ENCODE measurements around the gene CD2. TPM values are rescaled to one million over a fixed set of nuclear protein-coding genes. Genes with fewer than 3 reads are reported as not detected.
"Not testable (repeated sequence)": the region's sequence is repeated elsewhere in the genome, so short reads cannot be mapped to it uniquely, and the experiment has no call there.

Gene CD2
- total RNA-seq, 4 donors from 2014 or later: 1.9 to 9.7 (median 2.6) TPM

- Histone ChIP-seq H3K4me3 (replicated peaks in 1 of 3) (no peak overlapping the region), H3K27me3 (no peaks in the 10 kb centered on the region), H3K36me3 (no peaks in the 10 kb centered on the region), H3K27ac (no peak overlapping the region), H3K9me3 (no peaks in the 10 kb centered on the region), H3K4me1 (no peaks in the 10 kb centered on the region)
- TF ChIP-seq CTCF (IDR thresholded peaks at IDR 0.05): no peak
- TF ChIP-seq POLR2A (IDR thresholded peaks at IDR 0.05): no peak
- 75 to 80% methylated on average over 3 of the region's 3 CpGs for WGBS, 2 donors
- no peak for DNase-seq
- intact Hi-C loops (cut with DNase I): no loop called here
Observed at GRCh38 chr1:116753312-116753711, 918 bp upstream of the CD2 start.

- no peak for DNase-seq
- Histone ChIP-seq H3K27me3 (no peaks in the 10 kb centered on the region), H3K27ac (no peak overlapping the region), H3K9me3 (no peaks in the 10 kb centered on the region), H3K36me3 (no peaks in the 10 kb centered on the region), H3K4me3 (replicated peaks in 1 of 3) (no peak overlapping the region), H3K4me1 (no peaks in the 10 kb centered on the region)
- 87 to 89% methylated on average over 8 of the region's 8 CpGs for WGBS, 2 donors
- intact Hi-C loops (cut with DNase I): no loop called here
- TF ChIP-seq POLR2A (IDR thresholded peaks at IDR 0.05) (no peak), CTCF (IDR thresholded peaks at IDR 0.05) (no peak)
Observed at GRCh38 chr1:116755066-116755465, 836 bp downstream of the CD2 start.

- TF ChIP-seq POLR2A (IDR thresholded peaks at IDR 0.05) (no peak), CTCF (IDR thresholded peaks at IDR 0.05) (no peak)
- no peaks in the 10 kb centered on the region for H3K4me1 ChIP-seq
- no peaks in the 10 kb centered on the region for H3K27me3 ChIP-seq
- DNase-seq: no peak
- no peaks in the 10 kb centered on the region for H3K9me3 ChIP-seq
- H3K27ac ChIP-seq: no peak overlapping the region
- no peak overlapping the region for H3K4me3 ChIP-seq (replicated peaks in 1 of 3)
- 87 to 94% methylated on average over 4 of the region's 4 CpGs for WGBS, 2 donors
- intact Hi-C loops (cut with DNase I): no loop called here
- H3K36me3 ChIP-seq: no peaks in the 10 kb centered on the region
Observed at GRCh38 chr1:116755681-116756080, 1.5 kb downstream of the CD2 start.

- H3K27me3 ChIP-seq; H3K27ac ChIP-seq; H3K4me3 ChIP-seq (replicated peaks in 1 of 3); H3K9me3 ChIP-seq; H3K4me1 ChIP-seq; intact Hi-C loops (cut with DNase I); H3K36me3 ChIP-seq; DNase-seq: not testable (repeated sequence)
- WGBS, 2 donors: 95% methylated on average over 8 of the region's 8 CpGs
Observed at GRCh38 chr1:116756092-116756491, 1.9 kb downstream of the CD2 start.

GRCh38 chr1:116758456-116758815, 4.2 kb downstream of the CD2 start:
- WGBS, 2 donors: 90% methylated on average over 5 of the region's 5 CpGs
- H3K36me3 ChIP-seq; H3K27ac ChIP-seq; DNase-seq; intact Hi-C loops (cut with DNase I); H3K9me3 ChIP-seq; H3K27me3 ChIP-seq; H3K4me3 ChIP-seq (replicated peaks in 1 of 3); H3K4me1 ChIP-seq: not testable (repeated sequence)

- WGBS, 2 donors: 93 to 100% methylated on average over 1 of the region's 1 CpG
Observed at GRCh38 chr1:116759636-116760035, 5.4 kb downstream of the CD2 start.

More at GRCh38 chr1:116759636-116760035, 5.4 kb downstream of the CD2 start:
- no peak overlapping the region for H3K4me3 ChIP-seq (replicated peaks in 1 of 3)
- no peaks in the 10 kb centered on the region for H3K9me3 ChIP-seq
- intact Hi-C loops (cut with DNase I): no loop called here
- no peak overlapping the region for H3K27ac ChIP-seq
- H3K36me3 ChIP-seq: no peaks in the 10 kb centered on the region
- no peak for TF ChIP-seq POLR2A (IDR thresholded peaks at IDR 0.05)
- TF ChIP-seq CTCF (IDR thresholded peaks at IDR 0.05): no peak
- H3K27me3 ChIP-seq: no peaks in the 10 kb centered on the region
- no peak for DNase-seq
- H3K4me1 ChIP-seq: no peaks in the 10 kb centered on the region

Measured in thyroid gland (tissue), 4 donors.